Fibroblast of lung (primary cell): ENCODE data around the gene GID8.

Experiments used
- EZH2 ChIP-seq: IDR thresholded peaks from 2 replicates; pipeline ENCODE4 v1.5.1; 2012; ENCODE audit warnings: low read length, control low read depth, mild to moderate bottlenecking; ENCODE audit errors: missing control alignments
- TF ChIP-seq, protein P1 (sequence below), 2 donors: IDR thresholded peaks in 1 of 2; conservative IDR thresholded peaks in 1 of 2; 1 replicate in 1 of 2; 2 replicates in 1 of 2; pipeline ENCODE4 v1.5.1; 2011 to 2012; ENCODE audit warnings: low read length in 2 of 2, control low read depth in 1 of 2, inconsistent platforms in 1 of 2, low read depth in 1 of 2, mild to moderate bottlenecking in 1 of 2

DNA sequence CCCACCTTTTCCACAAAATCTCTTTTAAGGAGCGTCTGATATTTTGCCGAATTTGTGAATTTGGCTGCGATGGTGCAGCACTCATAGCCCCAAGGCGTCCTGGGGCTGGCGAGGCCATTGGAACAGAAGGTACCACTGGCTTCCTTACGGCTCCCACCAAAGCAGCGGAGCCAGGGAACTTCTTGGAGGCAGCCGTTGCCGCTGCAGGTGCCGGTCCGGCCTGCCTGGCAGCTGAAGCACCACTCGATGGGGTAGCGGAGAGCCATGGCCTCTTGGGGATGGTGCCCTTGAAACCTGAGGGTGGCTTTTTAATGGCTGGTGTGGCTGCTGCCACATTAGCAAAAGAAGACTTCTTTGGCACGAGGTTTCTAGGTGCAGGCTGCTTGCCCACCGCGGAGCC, 41.4 kb upstream of the GID8 start:
- no peak for TF ChIP-seq EZH2
- TF ChIP-seq, protein P1, sequence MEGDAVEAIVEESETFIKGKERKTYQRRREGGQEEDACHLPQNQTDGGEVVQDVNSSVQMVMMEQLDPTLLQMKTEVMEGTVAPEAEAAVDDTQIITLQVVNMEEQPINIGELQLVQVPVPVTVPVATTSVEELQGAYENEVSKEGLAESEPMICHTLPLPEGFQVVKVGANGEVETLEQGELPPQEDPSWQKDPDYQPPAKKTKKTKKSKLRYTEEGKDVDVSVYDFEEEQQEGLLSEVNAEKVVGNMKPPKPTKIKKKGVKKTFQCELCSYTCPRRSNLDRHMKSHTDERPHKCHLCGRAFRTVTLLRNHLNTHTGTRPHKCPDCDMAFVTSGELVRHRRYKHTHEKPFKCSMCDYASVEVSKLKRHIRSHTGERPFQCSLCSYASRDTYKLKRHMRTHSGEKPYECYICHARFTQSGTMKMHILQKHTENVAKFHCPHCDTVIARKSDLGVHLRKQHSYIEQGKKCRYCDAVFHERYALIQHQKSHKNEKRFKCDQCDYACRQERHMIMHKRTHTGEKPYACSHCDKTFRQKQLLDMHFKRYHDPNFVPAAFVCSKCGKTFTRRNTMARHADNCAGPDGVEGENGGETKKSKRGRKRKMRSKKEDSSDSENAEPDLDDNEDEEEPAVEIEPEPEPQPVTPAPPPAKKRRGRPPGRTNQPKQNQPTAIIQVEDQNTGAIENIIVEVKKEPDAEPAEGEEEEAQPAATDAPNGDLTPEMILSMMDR (conservative IDR thresholded peaks at IDR 0.05 in 1 of 2, IDR thresholded peaks at IDR 0.05 in 1 of 2; ENCODE audit: low read depth in 1 of 2, low read length in 2 of 2), result no peak
